ENCODE measurements around the gene TMBIM4.
A peak's percentile ranks its signal among the peaks of the same experiment; 100 is the strongest.
"Not testable (repeated sequence)": the region's sequence is repeated elsewhere in the genome, so short reads cannot be mapped to it uniquely, and the experiment has no call there.

TMBIM4 gene, protein sequence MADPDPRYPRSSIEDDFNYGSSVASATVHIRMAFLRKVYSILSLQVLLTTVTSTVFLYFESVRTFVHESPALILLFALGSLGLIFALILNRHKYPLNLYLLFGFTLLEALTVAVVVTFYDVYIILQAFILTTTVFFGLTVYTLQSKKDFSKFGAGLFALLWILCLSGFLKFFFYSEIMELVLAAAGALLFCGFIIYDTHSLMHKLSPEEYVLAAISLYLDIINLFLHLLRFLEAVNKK

DNA sequence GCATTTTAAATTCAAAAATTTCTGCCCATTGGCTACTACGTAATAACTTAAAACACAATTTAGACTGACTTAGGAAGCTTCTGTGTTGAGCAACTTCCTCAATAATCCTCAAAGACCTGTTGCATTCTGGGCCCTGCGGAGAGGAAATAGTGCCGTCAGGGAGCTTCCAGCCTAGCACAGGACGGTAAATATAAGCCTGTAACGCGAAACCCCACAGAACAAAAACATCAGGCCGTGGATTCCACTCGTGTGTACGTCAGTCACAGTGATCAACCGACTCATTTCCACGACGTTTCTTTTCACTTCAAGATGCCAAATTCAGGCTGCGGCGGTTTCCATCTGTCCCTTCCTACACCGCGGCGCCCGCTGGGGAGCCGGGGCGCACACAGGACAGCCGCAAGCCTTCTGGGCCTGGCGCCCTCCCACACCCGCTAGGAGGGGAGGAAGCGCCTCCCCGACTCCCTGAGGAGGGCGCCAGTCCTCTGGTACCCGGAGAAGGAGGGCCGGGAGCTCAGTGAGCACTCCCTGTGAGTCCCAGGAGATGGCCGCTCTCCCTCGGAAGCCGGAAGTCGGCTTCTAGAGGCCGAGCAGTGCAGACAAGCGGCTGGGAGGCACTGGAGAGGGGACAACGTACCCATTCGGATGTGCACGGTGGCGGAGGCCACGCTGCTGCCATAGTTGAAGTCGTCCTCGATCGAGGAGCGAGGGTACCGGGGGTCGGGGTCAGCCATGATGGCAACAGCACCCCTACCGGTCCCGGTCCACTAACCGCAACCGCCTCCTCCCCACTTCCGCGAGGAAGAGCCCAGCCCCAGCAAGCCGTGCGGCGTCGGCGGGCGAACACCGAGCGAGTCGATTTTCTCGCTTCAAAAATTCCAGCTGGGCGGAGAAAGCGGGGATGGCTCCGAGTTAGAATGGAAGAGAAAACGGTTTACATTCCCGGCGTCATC is at the start of gene TMBIM4:
Gene TMBIM4 (minus strand): TSS at position 776 of the 950 bp plus-strand sequence. CDS start 45 bp downstream, at position 731.
- peak; percentile 73 for DNase-seq (ENCODE audit: low read depth)

DNA sequence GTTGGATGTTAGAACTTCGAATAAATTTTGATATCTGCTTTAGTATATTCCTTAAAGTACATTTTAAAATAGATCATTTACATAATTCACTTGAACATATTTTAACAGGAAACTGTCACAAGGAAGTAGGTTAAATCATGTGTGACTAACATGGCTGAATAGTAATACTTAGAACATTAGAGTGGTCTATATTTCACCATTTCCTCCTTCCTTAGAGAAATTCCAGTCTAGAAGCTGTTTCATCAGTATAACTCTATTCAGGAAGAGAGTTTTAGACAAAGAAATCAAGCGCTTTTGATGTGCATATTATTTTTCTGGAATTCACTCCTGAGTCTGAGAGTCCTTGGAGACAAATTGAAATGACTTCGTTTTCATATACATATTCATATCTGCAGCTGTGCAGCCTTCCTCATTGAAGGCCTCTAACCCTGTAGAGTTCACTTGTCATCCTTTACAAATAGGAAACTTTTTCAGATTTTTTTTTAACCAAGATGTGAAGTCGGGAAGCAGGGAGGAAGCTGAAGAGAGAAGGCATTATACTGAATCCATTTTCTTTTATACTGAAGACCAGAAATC is 47.6 kb upstream of the TMBIM4 start:
- DNase-seq (ENCODE audit: low read depth), result no peak

GRCh38 chr12:66213011-66213410 is 43.2 kb upstream of the TMBIM4 start:
- not testable (repeated sequence) for DNase-seq (ENCODE audit: low read depth)

GRCh38 chr12:66211573-66211972 is 41.8 kb upstream of the TMBIM4 start:
- not testable (repeated sequence) for DNase-seq (ENCODE audit: low read depth)

GRCh38 chr12:66210840-66211239 is 41.0 kb upstream of the TMBIM4 start:
- no peak for DNase-seq (ENCODE audit: low read depth)

DNA sequence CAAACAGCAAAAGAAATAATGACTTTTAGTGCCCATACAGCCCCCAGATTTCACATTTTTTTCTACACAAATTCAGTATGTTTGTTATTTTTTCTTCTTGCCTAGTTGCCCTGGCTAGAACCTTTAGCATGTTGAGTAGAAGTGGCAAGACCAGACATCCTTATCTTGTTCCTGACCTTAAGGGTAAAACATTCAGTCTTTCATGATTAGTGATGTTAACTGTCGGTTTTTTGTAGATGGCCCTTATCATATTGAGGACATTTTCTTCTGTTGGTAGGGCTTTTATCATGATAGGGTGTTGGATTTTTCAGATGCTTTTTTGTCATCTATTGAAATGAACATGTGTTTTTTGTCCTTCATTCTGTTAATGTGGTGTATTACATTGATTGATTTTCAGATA is 36.3 kb upstream of the TMBIM4 start:
- DNase-seq (ENCODE audit: low read depth), result no peak

DNA sequence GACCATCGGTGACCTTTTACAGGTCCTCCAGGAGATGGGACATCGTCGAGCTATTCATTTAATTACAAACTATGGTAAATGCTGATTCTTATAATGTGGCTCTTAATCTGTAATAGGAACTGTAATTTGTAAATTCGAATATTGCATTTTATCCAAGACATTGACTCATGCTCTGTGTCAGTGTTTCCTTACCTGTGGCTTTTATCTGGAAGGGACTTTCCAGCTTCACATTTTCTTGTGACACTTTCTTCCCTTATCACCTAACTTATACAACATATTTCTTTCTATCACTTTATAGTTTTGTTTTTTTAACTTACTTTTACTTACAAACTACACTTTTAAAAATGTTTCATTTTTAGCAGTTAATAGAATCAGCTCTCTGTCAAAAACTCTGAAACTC is 34.0 kb upstream of the TMBIM4 start:
- no peak for DNase-seq (ENCODE audit: low read depth)

GRCh38 chr12:66199831-66200509 is 30.2 kb upstream of the TMBIM4 start:
- no peak for DNase-seq (ENCODE audit: low read depth)

DNA sequence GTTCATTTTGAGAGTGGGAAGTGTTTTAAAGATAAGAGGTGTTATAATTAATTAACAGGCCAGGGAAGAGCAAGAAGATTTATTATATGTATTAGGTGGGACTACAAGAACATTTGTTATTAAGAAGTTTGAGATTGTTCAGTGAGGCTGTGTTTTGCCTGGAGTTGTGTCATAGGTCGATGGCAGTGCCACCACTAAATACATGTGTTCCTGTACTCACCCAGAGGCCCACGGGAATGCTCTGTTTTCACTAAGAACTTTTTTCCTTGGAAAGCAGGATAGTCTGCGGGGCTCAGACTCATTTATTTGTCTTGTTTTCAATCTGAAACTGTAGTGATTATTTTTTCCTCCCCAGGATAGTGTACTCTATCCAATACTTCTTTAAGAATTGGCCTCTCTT is 29.3 kb upstream of the TMBIM4 start:
- no peak for DNase-seq (ENCODE audit: low read depth)

DNA sequence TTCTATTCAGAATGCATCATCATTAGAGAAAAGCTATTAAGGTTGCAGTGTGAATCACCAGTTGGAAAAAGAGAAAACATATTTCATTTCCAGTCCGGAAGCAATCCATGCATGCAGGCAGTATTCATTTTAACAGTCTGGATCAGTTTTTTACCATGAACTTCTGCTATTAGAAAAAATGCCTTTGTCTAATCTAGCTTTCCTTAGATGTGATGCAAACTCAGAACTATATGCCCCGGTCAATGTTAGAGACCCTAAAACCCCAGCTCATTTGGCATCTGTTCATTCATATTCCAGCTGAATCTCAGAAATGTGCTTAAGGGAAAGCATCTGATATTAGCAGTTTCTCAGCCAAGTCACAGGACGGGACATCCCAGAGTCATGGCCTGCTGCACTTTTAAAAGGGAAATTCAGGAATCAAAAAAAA is 27.7 kb upstream of the TMBIM4 start:
- no peak for DNase-seq (ENCODE audit: low read depth)

DNA sequence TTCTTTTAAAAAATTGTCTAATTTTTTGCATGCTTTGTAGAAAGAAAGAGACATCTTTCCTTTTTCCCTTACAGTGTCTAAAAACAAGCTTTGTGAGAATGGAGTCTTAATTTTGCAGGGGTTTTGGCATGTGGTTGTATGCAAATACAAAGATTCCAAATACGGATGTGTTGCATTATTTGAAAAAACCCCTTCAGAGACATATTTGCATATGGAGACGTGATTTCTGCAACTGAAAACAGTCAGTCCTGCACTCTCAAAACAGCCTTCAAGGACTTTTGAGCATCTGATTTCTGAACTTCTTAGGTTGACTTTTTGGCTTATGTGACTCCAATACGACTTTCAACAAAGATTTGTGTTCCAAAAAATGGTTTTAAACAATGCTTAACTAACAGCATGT is 27.0 kb upstream of the TMBIM4 start:
- no peak for DNase-seq (ENCODE audit: low read depth)

DNA sequence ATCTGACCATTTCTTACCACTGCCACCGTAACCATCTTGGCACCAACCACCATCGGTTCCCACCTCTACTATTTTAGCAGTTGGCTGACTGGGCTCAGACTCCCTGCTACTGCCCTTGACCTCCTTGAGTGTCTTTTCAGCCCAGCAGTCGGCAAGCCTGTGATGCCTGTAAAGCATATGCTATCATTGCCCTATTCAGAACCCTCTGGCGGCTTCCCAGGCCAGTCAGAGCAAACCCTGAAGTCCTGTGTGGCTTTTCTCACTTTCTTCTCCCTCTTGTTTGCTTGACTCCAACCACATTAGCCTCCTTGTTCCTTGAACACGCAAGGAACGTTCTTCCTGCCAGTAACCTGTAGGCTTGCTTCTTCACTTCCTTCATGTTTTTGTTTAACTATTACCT is 25.4 kb upstream of the TMBIM4 start:
- no peak for DNase-seq (ENCODE audit: low read depth)

GRCh38 chr12:66194122-66194521 is 24.3 kb upstream of the TMBIM4 start:
- DNase-seq (ENCODE audit: low read depth), result no peak

DNA sequence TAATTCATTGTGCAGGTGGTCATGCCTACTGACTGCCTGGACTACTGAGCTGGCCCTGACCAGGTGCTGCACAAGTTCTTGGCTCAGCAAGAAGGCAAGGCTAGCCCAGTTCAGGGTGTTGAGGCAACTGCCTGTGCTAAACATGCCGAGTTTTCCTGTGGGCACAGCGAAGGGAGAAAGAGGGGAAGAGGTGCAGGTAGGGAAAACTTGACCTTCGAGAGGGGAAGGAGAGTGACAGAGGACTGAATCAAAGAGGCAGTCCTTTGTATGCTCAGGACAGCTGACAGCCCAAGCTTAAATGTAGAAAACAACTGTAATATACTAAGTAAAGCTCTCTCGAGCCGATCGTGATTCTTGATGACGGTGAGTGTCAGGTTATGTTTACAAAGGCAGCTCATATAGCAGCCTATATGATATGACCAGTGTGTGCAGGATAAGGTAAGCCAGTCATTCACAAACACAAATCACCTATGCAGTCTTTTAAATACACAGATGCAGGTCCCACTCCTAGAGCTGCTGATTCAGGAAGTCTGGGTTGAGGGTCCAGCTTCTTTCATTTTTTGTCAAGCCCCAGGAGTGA is 21.8 kb upstream of the TMBIM4 start:
- DNase-seq (ENCODE audit: low read depth), result no peak

- DNase-seq (ENCODE audit: low read depth), result no peak
Measured at GRCh38 chr12:66190519-66191370, 20.9 kb upstream of the TMBIM4 start.

GRCh38 chr12:66189889-66190288 is 20.1 kb upstream of the TMBIM4 start:
- no peak for DNase-seq (ENCODE audit: low read depth)

GRCh38 chr12:66189486-66189843 is 19.7 kb upstream of the TMBIM4 start:
- DNase-seq (ENCODE audit: low read depth), result no peak

- peak; percentile 12 for DNase-seq (ENCODE audit: low read depth)
Measured at GRCh38 chr12:66188584-66189485, 19.0 kb upstream of the TMBIM4 start, which contains the start of gene IRAK3. Gene IRAK3, plus strand, starts transcription at chr12:66189214. Its CDS starts 86 bp downstream, at chr12:66189300.

DNA sequence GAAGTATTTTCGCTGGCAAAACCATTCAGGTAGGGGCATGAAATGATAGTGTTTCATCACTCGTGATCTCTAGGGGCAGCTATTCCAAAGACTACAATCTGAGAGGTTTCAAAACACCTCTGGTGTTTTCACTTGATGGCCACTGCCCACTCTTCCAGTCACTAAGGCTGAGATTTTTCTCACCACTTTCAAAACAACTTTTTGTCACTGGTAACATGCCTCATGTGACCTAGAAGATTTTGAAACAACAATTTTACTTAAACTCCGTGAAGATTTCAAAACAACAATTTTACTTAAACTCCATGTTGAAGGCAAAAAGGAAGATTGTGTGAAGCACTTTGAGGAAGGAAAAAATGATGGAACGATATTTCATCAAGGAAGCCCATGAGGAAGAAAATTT is 18.0 kb upstream of the TMBIM4 start:
- no peak for DNase-seq (ENCODE audit: low read depth)

DNA sequence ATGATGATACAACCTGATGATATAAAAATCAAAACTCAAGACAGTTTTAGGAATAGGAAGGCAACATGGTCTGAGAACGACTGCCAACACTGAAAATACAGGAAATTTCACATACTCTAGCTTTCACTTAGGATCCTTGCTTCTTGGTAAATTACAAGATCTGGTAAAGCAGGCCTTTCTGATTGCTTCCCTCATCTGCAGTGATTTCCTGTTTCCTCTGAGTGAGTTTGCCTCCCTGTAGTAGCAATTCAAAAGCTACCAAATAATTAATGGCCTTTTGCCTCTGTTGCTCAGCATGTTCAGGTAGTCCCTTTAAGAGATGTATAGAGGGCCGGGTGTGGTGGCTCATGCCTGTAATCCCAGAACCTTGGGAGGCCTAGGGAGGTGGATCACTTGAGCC is 17.2 kb upstream of the TMBIM4 start:
- DNase-seq (ENCODE audit: low read depth), result no peak
